Epithelial cell of esophagus (primary cell): ENCODE measurements around the gene UTP3.

Experiments used
- DNase-seq: peaks from one replicate; pipeline ENCODE4 v3.0.0; 2010; ENCODE audit warnings: low read depth
- H3K4me3 ChIP-seq: 2 replicates; pipeline ENCODE4 v1.5.1; 2011; ENCODE audit warnings: mild to moderate bottlenecking, low read length, control low read depth
- TF ChIP-seq, protein P1 (sequence below): IDR thresholded peaks from 2 replicates; pipeline ENCODE4 v1.5.1; 2011; ENCODE audit warnings: low read depth, mild to moderate bottlenecking, low read length, control low read depth, inconsistent platforms; ENCODE audit not compliant: insufficient read depth; ENCODE audit errors: missing control alignments

Gene UTP3

DNA sequence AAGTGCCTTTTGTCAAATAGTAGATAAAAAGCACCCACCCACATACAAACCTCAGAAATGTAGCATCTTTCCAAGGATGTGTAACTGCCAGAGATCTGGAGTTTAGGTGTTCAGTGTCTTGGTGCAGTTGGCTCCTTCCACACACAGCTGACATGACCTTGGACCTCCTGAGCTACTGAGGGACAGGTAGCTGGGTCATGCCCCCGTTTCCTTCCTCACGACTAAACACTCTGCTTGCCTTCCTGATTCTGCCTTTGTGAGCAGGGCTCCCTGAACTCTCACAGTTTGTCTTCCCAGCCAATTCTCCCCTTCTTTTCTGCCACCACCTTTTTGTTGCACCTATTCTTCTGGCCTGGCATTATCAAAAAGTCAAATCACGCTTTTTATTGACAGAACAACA, 23.3 kb downstream of the UTP3 start:
- no peak overlapping the region for H3K4me3 ChIP-seq
- TF ChIP-seq, protein P1, sequence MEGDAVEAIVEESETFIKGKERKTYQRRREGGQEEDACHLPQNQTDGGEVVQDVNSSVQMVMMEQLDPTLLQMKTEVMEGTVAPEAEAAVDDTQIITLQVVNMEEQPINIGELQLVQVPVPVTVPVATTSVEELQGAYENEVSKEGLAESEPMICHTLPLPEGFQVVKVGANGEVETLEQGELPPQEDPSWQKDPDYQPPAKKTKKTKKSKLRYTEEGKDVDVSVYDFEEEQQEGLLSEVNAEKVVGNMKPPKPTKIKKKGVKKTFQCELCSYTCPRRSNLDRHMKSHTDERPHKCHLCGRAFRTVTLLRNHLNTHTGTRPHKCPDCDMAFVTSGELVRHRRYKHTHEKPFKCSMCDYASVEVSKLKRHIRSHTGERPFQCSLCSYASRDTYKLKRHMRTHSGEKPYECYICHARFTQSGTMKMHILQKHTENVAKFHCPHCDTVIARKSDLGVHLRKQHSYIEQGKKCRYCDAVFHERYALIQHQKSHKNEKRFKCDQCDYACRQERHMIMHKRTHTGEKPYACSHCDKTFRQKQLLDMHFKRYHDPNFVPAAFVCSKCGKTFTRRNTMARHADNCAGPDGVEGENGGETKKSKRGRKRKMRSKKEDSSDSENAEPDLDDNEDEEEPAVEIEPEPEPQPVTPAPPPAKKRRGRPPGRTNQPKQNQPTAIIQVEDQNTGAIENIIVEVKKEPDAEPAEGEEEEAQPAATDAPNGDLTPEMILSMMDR = no peak
- DNase-seq = no peak

DNA sequence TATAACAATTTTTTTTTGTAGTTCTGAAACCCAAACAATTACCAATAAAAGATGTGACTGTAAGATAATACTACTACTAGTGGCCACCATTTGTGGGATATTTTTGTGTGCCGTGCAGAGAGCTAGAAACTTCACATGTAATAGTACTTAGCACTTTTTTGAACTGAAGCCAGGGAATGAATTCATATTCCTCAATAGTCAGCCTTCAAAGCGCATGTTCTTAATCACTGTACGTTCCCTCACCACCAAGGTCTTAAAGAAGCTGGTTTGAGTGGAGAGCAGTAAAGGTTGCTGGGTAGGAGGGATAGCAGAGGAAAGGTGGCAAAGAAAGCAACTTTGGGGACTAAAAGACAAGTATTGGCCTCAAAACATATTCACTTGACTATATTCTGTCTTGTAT, 23.8 kb downstream of the UTP3 start:
- DNase-seq = peak; percentile 44
- H3K4me3 ChIP-seq = no peak overlapping the region
- TF ChIP-seq, protein P1 = no peak

DNA sequence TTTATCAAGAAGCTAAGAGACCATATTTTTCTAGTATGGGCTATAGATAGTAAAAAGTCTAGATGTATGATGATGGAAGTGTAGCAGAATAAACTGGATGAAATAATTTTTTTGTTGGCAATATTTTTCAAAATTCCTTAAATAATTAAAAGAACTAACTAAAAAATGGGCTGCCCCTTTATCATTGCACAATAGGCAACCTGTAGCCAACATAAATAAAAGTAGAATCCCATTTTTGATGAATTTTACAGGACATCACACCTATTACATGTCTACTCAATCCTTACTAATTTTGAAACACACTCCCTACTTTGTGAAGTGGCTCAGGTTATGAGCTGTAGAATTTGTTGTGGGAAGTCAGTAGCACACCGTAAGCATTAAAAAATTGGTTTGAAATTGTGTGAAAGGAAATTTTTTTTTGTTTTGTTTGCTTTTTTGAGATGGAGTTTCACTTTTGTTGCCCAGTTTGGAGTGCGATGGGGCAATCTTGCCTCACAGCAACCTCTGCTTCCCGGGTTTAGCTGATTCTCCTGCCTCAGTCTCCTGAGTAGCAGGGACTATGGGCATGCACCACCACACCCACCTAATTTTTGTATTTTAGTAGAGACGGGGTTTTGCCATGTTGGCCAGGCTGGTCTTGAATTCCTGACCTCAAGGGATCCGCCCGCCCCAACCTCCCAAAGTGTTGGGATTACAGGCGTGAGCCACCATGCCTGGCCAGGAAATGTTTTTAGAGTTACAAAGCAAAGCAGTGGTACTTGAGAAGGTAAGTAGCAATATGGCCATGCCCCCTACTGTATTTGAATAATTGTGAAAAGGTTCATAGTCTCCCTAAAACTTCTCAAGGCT, 24.5 kb downstream of the UTP3 start:
- DNase-seq = no peak
- TF ChIP-seq, protein P1 = no peak
- no peak overlapping the region for H3K4me3 ChIP-seq

DNA sequence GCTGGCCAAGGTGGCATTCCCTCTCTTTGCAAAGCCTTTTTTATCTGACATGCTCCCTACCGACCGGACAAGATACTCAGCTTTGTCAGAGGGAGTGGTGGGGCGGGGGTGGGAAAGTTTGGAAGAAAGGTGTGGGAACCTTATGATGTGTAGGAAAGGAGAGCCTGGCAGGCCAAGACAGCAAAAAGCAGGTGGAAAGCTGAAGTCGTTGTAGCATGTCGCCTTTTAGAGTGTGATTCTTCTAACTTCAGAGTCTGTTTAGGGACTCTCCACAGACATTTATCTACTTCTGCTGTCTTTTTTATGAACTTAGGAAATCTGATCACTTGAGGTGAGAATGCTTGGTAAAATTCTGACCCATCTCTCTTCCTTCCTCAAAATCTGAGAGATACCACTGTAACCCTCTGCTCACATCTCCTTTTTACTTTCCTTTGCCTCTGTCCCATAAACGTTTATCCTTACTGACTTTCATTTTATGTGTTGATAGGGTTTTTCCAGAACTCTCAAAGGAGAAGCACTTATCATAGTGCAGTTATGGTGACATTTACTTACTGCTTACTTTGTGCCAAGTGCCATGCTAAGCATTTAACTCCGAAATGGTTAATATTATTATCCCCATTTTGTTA, 25.2 kb downstream of the UTP3 start:
- TF ChIP-seq, protein P1 = no peak
- DNase-seq = peak; percentile 71

DNA sequence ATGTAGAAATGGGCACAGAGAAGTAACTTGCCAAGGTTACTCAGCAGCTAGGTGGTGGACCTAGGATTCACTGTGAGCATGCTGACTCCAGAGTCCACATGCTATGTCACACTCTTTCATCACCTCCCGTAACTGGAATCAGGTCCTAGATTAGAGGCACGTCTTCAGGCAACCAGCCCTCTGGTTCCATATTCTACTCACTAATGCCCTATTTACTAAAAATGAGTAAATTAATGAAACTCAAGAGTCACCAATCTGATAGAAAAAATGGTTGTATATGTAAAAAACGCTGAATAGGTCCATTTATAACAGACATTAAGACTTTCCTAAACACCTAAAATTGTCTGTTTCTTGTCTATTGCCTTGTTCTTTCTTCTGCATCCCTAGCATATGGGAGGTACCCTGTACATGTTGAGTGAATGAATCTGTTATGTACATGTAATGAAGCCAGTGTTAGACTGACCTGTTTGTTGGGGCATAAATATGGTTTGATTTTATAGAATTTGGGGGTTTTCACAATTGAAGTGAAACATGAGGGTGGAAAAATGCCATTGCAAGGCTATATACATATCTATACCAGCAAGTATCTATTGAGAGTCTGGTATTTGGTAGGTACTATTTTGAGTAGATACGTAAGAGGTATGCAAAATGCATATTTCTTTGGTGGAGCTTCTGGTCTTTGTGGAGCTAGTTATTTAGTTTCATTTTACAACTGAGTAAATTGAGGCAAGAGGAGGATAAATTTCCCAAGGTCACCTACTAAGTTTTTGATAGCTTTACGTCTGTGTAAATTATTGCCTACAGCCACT, 26.0 kb downstream of the UTP3 start:
- no peak overlapping the region for H3K4me3 ChIP-seq
- peak; percentile 73 for DNase-seq
- TF ChIP-seq, protein P1 = no peak

More for the DNA sequence above, 25.2 kb downstream of the UTP3 start:
- peak overlapping the region; percentile 18 for H3K4me3 ChIP-seq

DNA sequence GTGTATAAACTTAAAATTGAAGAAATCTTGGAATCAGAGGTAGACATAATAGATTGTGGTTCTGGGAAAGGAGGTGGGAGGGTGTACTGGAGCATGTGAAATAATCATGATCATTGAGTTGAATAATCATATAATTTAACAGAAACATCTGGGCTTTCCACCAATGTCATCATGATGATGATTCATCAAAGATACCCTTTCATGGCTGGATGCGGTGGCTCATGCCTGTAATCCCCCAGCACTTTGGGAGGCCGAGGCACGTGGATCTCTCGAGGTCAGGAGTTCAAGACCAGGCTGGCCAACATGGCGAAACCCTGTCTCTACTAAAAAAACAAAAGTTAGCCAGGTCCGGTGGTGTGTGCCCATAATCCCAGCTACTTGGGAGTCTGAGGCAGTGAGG, 26.8 kb downstream of the UTP3 start:
- H3K4me3 ChIP-seq = no peak overlapping the region
- TF ChIP-seq, protein P1 = no peak
- no peak for DNase-seq
